Measurements from ENCODE around the gene DUSP6.

GRCh38 chr12:89352492-89353187 is at the start of gene DUSP6:
- TF ChIP-seq EZH2 (IDR thresholded peaks at IDR 0.05; ENCODE audit: insufficient read depth, poor library complexity, severe bottlenecking), result no peak
- no peak for TF ChIP-seq EZH2phosphoT487 (IDR thresholded peaks at IDR 0.05; ENCODE audit: insufficient read depth, low read depth)
